ENCODE measurements around the gene TEC. TPM values are rescaled to one million over a fixed set of nuclear protein-coding genes. Genes with fewer than 3 reads are reported as not detected.
"Not testable (repeated sequence)": the region's sequence is repeated elsewhere in the genome, so short reads cannot be mapped to it uniquely, and the experiment has no call there.

TEC gene
- polyA plus RNA-seq, 1 donor: 0.37 TPM

DNA sequence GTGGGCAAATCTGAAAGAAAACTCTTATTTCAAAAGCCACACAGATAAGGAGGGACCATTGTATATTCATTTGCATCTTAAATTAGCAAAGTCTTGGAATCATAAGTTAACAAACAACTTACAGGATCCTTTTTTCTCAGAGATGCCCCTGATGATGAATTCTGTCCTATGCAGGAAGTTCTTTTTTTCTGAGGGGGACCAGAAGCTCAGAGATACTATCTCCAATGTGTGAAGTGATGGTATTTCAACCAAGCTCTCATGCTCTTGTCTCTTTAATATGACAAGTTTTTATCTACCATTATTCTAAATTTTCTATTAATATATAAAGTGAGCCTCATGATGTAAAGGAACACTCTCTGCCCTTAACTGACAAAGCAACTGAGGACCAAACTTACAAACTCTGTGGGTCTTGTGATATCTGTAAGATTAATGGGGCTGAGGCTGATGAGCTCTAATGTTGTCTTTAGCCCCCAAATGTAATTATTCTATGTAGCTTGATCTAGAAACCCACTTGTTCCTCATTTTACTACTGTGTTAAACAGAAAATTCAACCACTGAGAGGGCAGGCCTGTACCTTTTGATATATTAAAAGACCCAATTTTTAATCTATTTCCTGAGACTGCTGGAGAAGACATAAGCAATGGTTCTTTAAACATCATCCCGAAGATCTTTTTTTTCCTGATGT, 27.0 kb downstream of the TEC start:
- DNase-seq (ENCODE audit: low read depth): no peak

DNA sequence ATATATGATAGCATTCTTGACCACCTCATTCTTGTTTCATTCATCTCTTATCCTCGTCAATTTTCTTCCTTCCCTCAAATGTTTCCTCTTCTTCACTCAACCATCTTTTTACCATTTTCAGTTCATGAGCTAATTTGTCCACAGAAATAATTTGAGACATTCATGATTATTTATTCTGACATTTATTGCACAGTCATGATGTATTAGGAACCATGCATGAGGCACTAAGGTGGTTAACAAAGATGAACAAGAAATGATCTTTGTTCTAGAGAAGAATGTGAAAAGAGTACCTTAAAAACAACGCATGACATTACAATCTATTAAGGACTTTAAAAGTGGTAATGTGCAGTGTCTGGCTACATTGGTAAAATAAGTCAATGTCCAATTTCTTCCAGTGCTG, 27.9 kb downstream of the TEC start:
- no peak for DNase-seq (ENCODE audit: low read depth)

DNA sequence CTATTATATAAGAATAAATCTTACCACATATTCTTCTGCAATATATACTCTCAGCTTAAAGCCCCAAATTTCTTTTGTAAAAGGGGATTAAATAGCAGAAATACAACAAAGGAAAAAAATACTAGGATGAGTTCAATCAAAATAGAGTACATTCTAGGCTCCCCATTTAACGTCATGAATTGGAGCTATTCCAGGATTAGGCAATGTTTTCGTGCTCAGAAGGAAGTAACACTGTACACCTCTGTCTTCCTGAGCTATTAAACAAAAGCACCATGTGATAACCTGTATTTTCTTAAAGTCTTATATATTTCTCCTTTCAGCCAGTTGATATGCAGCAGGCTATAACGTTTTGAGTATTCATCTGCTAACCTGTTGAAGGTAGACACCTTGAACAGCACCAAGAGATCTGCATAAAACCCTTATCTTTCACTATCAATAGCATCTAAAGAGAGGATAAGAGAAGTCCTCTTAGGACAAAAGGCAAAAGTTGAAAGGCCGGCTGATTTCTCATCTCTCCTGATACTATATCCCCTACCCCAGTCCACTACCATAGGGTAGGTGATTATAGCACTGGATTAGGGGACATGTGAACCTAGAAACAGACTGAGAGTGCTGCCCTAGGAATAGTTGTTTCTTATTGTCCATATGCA, 31.5 kb downstream of the TEC start:
- no peak for DNase-seq (ENCODE audit: low read depth)

DNA sequence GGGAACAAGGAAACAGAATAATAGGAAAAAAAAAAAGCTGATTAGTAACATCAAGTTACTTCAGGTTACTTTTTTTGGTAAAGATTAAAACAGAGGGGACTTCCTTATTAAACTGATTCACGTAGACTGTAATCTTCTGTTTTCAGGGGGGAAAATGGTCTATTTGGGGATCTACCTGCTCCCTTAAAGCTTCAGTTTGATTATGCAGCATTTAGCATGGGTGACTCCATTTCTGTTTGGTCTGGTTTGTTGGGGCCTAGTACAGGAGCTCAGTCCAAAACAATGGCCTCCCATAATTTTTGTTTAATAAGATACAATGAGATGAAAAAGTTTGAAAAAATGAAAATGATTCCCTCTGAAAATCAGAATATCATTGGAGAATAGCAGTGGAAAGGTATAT, 34.6 kb downstream of the TEC start:
- DNase-seq (ENCODE audit: low read depth): no peak

DNA sequence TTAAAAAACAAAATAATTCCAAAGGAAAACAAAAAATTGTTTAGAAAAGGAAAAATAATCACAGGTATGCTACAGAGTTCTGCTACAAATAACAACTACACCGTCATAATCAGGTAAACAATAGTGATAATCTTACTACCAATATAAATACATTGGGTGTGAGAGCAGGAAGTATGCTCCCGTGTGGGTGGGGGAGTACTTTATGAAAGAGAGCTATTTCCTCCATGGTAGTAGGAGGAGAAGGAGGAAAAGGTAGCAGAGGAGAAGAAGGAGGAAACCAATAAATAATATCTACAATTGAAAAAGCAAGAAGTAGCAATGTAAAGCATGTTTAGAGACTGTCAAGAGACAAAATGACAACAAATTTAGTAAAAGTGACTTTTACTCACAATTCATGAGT, 35.1 kb downstream of the TEC start:
- DNase-seq (ENCODE audit: low read depth): no peak

DNA sequence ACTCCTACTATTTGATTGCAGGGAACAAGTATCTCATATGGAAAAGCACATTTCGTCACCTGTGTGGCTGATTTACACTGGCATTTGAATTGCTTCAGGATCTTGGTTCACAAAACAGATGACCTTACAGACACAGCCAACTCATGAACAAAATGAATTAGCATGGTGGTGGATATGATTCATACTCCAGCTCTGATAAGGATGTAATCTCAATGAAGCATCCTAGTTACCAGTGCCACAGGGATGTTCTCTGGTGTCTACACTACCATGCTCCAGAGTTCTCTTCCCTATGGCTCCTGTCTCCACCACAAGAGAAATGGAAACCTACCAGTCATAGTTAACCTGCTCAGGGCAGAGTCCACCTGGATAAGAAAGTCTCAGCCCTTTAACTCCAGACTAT, 40.7 kb downstream of the TEC start:
- DNase-seq (ENCODE audit: low read depth): no peak

DNA sequence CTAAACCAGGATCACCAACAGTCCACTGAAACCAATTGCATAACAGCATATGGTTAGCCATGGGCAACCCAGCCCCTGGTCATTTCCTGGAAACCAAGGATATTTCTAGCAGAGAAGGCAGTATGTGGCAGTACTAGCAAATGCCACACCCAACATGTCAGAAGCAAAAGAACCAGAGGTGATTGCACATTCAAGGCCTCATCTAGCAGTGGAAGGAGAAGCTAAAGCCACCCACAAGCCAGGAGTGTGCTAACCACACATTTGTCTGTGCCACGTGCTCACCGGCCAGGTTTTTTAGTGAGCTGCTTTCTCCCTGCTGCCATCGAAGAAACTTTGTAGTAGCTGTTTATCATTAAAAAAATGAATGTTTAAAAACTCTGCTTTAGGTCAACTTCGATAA, 42.0 kb downstream of the TEC start:
- DNase-seq (ENCODE audit: low read depth): no peak

DNA sequence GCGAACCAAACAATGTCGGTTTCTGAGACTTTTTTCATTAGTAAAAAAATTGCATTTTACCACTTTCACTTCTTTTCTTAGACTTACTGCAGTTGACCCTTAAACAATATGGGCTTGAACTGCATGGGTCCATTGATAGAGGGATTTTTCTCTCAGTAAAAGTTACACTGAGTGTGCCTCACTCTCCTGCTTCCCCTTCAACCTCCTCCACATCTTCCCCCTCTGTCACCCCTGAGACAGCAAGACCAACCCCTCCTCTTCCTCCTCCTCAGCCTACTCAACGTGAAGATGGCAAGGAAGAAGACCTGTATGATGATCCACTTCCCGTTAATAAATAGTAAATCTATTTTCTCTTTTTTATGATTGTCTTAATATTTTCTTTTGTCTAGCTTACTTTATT, 43.4 kb downstream of the TEC start:
- DNase-seq (ENCODE audit: low read depth): no peak

DNA sequence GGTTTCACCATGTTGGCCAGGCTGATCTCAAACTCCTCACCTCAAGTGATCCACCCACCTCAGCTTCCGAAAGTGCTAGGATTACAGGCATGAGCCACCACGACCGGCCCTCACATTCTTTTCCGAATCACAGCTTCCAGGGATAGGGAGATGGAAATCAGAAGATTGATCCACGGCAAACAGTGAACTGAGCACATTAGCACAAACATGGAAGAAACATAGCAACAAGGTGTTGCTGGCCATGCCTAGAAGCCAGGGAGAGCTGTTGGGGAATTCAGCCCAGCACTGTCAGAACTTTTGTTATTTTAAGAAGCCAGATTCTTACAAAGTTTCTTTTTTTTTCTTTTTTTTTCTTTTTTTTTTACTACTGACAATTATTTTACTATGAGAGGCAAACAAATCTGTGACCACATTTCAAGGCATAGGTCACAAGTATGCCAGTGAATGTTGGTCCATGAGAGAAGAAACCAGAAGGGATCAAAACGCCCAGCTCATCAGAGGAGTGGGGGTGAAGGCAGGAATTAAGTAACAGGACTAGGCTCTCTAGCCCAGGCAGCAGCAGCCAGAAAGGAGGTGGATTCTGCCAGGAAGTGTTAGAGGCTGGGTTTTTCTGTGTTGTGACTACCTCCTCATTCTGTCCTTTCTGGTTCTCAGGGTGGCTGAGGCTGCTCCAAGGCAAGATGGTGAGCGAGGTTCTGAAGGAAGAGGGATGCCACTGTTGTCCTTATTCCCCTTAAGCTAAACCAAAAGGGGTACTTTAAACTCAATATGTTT, 44.1 kb downstream of the TEC start:
- no peak for DNase-seq (ENCODE audit: low read depth)

DNA sequence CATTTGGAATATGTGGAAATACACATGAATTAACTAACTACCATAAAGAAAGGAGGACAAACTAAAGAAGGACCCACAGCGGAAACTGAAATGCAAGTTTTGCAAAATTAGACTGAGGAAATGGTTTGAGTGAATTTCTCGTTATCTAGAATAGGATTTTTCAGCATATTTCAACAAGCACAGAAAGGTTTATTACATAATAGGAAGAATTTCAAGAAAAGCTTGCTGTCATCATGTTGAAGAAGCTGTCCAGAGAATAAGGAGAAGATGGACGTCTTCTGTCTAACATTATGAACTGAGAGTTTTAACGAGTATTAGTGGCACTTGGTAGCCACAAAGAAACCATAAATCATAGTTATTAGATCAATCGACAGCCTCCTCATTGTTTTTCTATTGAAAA, 45.0 kb downstream of the TEC start:
- no peak for DNase-seq (ENCODE audit: low read depth)

DNA sequence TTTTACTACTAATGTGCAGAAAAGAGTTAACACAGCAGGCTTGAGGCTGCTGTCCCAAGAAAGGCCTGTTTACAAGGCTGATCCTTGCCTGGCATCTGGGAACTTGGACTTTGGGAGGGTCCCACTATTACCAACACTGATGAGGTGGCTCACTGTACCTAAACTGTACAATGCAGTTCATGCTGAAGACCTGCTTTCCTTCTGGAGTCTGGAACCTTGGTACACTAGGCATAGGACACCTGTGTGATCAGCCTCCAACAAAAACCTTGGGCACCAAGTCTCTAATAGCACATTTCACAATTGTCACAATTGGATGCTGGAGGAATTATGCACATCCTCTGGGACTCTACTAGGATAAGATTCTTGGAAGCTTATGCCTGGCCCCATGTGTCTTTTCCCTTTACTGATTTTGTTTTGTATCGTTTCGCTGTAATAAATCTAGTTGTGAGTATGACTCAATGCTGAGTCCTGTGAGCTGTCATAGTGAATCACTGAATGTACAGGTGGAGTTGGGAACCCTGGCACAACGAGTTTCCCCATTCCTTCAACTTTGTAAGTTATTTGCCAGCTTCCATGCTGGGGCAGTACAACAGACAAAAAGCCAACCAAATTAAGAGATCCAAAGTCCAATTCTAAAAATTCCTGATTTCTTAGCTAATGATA, 45.9 kb downstream of the TEC start:
- no peak for DNase-seq (ENCODE audit: low read depth)

DNA sequence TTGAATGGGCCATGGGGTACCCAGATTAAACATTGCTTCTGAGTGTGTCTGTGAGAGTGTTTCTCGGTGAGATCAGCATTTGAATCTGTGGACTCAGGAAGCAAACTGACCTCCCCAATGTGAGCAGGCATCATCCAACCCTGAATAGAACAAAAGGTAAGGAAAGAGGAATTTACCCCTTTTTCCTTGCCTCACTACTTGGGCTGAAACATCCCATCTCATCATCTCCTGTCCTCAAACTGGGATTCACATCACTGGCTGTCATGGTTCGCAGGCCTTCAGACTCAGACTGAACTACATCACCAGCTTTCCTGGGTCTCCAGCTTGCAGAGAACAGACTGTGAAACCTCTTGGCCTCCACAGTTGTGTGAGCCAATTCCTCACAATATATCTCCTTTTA, 47.1 kb downstream of the TEC start:
- no peak for DNase-seq (ENCODE audit: low read depth)

DNA sequence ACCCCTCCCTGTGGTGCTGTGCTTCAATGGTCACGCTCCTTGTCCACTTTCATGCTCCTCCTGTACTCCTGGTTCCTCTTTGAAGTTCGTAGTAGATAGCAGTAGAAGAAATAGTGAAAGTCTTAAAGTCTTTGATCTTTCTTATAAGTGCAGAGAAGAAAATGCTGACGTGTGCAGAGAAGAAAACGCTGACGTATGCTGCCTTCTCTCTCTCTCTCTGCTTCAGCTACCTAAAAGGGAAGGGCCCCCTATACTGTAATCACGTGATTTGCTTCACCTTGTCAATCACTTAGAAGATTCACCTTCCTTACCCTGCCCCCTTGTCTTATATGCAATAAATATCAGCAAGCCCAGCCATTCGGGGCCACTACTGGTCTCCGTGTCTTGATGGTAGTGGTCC, 50.2 kb downstream of the TEC start:
- not testable (repeated sequence) for DNase-seq (ENCODE audit: low read depth)

DNA sequence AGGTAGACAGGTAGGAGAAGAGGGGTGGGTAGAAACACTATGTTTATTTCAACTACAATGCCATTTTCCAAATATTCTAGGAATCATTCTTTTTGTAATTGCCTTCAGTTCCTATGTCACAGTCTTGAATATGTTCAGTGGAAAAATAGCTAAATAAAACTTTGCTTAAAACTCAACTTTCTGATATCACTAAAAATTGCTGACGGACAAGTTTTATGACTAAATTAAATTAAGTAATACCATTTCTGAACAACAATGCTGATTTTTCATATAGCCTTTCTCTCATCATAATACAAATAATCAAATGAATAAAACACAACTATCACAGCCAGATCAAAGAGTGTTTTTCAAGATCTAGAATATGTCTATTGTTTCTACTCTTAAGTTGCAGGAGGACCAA, 53.1 kb downstream of the TEC start:
- no peak for DNase-seq (ENCODE audit: low read depth)

DNA sequence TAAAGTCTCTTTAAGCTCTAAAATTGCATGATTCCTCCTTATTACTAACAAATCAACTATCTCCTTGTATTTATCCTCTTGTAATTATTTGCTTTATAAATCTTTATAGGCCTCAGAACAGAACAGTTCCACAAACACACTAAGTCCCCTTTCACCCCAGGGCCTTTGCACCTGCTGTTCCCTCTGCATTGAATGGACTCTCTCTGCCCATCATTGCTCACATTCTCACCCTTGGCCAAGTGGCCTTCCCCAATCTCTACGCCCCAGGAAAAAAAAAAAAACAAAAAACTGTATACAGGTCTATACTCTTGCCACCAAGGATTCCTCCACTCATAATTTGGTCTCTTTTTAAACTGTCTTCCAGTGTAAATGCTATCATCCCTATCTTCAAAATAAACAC, 53.7 kb downstream of the TEC start:
- no peak for DNase-seq (ENCODE audit: low read depth)

DNA sequence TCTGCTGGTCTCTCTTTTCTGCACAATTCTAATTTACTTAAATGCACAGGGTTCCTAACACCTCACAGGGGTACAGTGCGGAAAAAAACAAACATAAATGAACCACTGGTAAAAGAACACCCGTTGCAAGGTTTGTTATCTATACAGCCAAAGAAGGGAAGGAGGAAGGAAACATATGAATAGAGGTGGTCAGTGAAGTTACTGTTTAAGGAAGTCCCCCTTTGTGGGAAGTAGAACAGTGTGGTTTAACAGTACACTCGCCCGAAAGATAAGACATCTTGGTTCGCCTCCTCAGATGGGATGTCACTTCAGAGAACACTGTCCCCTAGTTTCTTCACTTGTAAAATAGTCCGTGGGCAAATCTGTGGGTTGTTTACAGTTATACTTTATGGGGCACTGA, 57.5 kb downstream of the TEC start:
- DNase-seq (ENCODE audit: low read depth): no peak

DNA sequence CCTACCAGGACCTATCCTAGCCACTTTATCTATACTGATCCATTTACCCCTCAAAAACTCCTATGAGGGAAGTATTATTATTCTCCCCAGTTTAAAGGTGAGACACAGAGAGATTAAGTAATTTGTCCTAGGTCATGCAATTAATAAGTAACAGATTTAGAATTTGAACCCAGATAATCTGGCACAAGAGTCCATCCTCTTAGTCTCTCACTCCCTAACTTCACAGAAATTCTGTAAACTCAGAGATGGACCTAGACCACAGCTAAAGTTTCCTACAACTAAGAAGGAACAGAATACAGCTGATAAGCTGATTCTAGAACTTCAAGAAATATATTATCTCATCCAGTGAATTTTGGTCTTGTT, 58.7 kb downstream of the TEC start:
- no peak for DNase-seq (ENCODE audit: low read depth)

DNA sequence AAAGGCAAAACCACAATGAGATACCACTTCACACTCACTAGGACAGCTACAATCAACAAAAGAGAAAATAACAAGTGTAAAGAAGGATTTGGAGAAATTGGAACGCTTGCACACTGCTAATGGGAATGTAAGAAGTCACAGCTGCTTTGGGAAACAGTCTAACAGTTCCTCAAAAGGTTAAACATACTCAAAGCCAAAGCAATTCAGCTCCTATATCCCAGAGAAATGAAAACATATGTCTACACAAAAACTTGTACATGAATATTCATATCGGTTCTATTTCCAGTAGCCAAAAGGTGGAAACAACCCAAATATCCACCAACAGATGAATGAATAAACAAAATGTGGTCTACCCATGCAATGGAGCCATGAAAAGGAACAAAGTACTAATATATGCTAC, 64.0 kb downstream of the TEC start:
- DNase-seq (ENCODE audit: low read depth): no peak

DNA sequence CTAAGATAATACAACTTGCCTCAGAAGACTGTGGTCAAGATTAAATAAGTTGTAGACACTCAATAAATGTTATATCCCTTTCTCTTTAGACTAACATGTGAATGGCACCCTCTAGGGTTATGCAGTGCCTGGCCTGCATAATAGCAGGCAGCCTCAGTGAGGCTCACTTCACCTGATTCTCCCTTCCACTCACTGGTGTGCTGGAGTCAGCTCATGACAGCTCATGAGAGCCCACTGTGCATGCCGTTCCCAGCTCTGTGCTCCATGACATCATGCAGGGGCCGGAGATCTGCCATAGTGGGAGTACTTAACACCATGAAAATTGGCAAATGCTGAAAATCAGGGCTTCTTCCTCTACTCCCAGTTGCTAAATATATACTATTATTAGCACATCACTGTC, 64.5 kb downstream of the TEC start:
- no peak for DNase-seq (ENCODE audit: low read depth)

DNA sequence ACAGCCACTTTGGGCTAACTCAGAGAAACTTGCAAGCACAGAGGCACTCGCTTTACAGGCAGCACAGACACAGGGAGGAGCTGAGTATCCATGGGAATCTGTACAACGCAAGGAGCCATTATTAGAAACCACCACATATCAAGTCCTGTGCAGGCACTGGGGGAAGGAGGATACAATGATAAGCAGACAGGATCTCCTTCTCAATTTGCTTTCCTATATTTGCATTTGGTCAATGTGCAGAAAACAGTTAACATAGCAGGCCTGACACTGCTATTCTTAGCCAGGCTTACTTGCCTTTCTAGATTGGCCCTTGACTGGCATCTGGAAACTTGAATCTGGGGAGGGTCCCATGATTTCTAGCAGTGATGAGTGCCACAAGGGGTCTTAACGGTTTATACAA, 65.8 kb downstream of the TEC start:
- DNase-seq (ENCODE audit: low read depth): no peak

DNA sequence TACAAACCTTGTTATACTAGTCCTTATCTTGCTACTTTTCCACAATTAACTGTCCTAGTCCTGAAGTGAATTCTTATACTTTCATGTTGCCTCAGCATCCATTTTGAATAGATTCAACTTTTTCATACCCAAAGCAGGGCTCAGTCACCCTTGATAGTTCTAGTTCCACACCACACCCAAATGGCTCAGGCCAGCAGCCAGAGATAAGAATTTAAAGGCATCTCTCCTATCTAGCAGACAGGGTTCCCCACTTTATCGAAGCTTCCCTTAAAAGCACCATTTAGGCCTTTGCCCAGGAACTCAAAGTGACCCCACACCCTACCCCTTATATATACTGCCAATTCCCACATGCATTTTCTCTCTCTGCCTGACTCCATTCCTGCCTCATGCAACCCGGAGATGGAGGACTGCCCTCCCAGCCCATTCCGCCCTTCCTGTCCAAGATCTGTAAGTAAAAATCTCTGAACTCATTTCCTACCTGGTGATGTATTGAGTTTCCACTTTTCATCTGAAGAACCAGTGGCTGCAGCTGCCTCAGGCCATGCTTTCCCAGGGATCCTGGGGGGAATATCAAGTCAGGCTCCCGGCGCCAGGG, 71.9 kb downstream of the TEC start:
- no peak for DNase-seq (ENCODE audit: low read depth)

DNA sequence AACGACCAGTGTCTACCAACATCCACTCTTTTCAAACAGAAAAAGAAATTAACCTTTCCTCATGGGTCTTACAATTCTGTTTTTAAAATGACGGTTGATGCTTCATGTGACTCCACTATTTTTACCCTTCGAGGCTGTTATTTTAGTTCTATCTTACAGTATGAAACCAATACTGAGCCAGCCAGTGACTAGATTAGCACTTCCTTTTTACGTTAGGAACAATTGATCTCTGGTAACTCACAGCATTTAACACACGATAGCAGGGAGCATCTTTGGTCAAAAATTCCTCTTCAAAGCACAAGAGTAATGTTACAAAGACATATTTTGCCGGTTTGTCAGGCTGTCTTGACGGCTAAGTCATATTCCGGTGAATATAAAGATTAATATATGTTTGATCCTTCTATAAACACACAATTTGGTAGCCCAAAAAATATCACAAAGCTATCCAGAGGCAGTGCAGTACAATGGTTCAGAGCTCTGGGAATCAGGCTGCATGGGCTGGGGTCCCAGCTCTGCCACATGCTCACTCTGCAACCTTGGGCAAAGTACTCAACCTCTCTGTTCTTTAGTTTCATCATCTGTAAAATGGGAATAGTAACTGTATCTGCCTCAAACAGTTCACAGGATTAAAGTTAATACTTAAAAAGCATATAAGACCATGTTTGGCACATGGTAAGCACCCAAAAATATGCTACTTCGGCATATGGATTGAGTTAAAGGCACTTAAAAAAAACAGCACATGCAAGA, 72.7 kb downstream of the TEC start:
- DNase-seq (ENCODE audit: low read depth): no peak

Measured in forelimb muscle (tissue), 1 donor.